ENCODE measurements around the gene EFCC1.

The EFCC1 gene, protein sequence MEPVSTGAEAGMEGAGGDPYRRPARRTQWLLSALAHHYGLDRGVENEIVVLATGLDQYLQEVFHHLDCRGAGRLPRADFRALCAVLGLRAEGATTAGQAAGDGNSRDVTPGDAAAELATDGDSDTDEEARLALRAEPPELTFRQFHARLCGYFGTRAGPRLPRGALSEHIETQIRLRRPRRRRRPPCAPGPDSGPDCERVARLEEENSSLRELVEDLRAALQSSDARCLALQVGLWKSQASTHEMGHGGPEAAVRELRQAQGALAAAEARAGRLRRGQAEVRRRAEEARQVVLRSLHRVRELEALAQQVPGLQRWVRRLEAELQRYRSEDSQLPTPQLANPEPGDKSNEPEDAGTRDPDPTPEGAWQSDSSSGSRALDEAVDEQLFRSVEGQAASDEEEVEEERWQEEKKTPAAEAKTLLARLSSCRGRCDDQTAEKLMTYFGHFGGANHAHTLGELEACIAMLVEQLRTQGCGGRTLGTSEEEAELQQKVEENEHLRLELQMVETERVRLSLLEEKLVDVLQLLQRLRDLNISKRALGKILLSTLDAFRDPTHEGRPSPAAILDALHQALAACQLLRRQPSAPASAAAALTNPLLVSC

GRCh38 chr3:129001101-129001805 is at the start of gene EFCC1:
Gene EFCC1 (plus strand): TSS chr3:129001304. CDS start chr3:129001629, 325 bp downstream.
- Histone ChIP-seq H3K27me3 (ENCODE audit: insufficient read depth, low read length) (no peaks in the 10 kb centered on the region), H2AFZ (ENCODE audit: low read depth, low read length) (peak within 1 kb of the TSS; percentile 69), H3K36me3 (ENCODE audit: insufficient read depth, low read length) (peaks cover 16% of the 10 kb centered on the region), H3K9me3 (ENCODE audit: low read length) (no peaks in the 10 kb centered on the region), H3K4me1 (ENCODE audit: insufficient read depth, low read length) (peaks cover 61% of the 10 kb centered on the region), H3K4me3 (ENCODE audit: low read length) (peak within 1 kb of the TSS; percentile 89)

- no peaks in the 10 kb centered on the region for H3K27me3 ChIP-seq (ENCODE audit: insufficient read depth, low read length)
- H3K4me1 ChIP-seq (ENCODE audit: insufficient read depth, low read length), result no peaks in the 10 kb centered on the region
- H3K9me3 ChIP-seq (ENCODE audit: low read length), result peaks cover 8% of the 10 kb centered on the region
- H2AFZ ChIP-seq (ENCODE audit: low read depth, low read length), result no peak overlapping the region
- H3K36me3 ChIP-seq (ENCODE audit: insufficient read depth, low read length), result no peaks in the 10 kb centered on the region
- H3K4me3 ChIP-seq (ENCODE audit: low read length), result no peak overlapping the region
Observed at GRCh38 chr3:128956440-128956839, 44.7 kb upstream of the EFCC1 start.

DNA sequence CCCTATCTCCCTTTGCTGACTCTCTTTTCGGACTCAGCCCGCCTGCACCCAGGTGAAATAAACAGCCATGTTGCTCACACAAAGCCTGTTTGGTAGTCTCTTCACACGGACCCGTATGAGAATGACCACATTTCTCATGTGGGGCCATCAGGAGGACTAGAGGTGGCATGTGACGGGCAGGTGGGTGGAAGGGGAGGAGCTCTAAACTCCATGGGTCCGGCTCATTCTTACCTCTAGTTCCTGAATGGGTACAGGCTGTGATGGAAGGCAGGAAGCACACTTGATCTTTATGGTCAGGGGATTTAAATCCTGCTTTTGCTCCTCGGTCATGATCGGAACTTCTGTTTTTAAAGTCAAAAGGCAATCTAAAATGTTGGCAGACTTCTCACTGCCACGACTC is 35.8 kb upstream of the EFCC1 start:
- Histone ChIP-seq H3K4me3 (ENCODE audit: low read length) (no peak overlapping the region), H3K4me1 (ENCODE audit: insufficient read depth, low read length) (no peaks in the 10 kb centered on the region), H3K36me3 (ENCODE audit: insufficient read depth, low read length) (peaks cover 4% of the 10 kb centered on the region), H3K27me3 (ENCODE audit: insufficient read depth, low read length) (no peaks in the 10 kb centered on the region), H2AFZ (ENCODE audit: low read depth, low read length) (no peak overlapping the region), H3K9me3 (ENCODE audit: low read length) (no peaks in the 10 kb centered on the region)

GRCh38 chr3:128965818-128966217 is 35.3 kb upstream of the EFCC1 start:
- H3K4me1 ChIP-seq (ENCODE audit: insufficient read depth, low read length), result no peaks in the 10 kb centered on the region

DNA sequence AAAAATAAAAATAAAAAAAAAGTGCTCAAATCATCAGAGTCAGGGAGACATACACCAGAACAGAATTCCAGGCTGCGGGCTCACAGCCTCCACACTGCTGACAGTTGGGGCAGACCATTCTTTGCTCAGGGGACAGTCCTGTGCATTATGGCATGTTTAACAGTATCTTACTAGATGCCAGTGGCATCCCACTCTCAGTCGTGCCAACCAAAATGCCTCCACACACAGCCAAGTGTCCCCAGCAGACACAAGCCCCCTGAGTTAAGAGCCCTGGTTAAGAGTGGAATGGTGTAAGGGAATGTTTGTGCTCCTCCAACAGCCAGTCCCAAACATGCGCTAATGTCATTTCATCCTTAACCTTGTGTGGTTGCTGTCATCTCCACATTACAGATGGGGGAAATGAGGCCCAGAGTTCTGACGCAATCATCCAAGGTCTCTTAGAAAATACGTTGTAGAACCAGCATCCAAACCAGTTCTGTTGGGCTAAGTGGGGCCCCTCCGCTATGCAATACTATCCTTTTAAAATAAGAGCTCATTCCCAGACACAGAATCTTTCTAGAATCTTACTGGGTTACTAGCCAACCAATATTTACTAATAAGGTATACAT is 33.3 kb upstream of the EFCC1 start:
- H3K4me1 ChIP-seq (ENCODE audit: insufficient read depth, low read length), result no peaks in the 10 kb centered on the region
- no peaks in the 10 kb centered on the region for H3K27me3 ChIP-seq (ENCODE audit: insufficient read depth, low read length)
- peaks cover 11% of the 10 kb centered on the region for H3K36me3 ChIP-seq (ENCODE audit: insufficient read depth, low read length)
- H3K9me3 ChIP-seq (ENCODE audit: low read length), result no peaks in the 10 kb centered on the region
- no peak overlapping the region for H2AFZ ChIP-seq (ENCODE audit: low read depth, low read length)
- H3K4me3 ChIP-seq (ENCODE audit: low read length), result no peak overlapping the region

More at GRCh38 chr3:128965818-128966217, 35.3 kb upstream of the EFCC1 start:
- no peak overlapping the region for H2AFZ ChIP-seq (ENCODE audit: low read depth, low read length)
- no peaks in the 10 kb centered on the region for H3K9me3 ChIP-seq (ENCODE audit: low read length)
- peaks cover 6% of the 10 kb centered on the region for H3K36me3 ChIP-seq (ENCODE audit: insufficient read depth, low read length)
- no peak overlapping the region for H3K4me3 ChIP-seq (ENCODE audit: low read length)
- no peaks in the 10 kb centered on the region for H3K27me3 ChIP-seq (ENCODE audit: insufficient read depth, low read length)

DNA sequence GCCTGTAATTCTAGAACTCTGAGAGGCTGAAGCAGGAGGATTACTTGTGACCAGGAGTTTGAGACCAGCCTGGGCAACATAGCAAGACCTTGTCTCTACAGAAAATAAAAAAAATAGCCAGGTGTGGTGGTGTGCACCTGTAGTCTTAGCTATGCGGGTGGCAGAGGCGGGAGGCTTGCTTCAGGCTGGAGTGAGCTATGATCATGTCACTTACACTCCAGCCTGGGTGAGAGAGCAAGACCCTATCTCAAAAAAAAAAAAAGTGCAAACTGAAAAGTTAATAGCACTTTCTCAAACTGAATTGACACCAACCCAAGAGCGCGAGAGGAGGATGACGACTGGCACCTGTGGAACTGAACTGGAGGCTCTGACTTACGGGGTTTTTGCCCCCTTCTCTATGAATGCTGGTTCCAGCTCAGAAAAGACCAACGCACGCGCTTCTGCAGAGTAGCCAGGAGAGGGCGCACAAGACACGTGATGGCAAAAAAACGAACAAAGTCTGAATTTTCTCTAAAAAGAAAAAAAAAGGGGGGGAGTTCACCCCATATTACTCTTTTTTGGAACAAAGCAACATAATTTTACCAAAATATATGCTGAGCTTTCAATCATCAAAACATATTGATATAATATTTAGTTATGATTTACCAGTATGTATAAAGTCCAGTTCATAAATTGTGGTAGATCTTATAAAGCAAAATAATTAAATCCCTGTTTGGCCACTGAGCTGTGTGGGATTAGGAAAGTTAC is 30.9 kb upstream of the EFCC1 start:
- H3K4me1 ChIP-seq (ENCODE audit: insufficient read depth, low read length), result no peaks in the 10 kb centered on the region
- H3K36me3 ChIP-seq (ENCODE audit: insufficient read depth, low read length), result peaks cover 17% of the 10 kb centered on the region
- no peaks in the 10 kb centered on the region for H3K9me3 ChIP-seq (ENCODE audit: low read length)
- no peak overlapping the region for H2AFZ ChIP-seq (ENCODE audit: low read depth, low read length)
- no peaks in the 10 kb centered on the region for H3K27me3 ChIP-seq (ENCODE audit: insufficient read depth, low read length)
- no peak overlapping the region for H3K4me3 ChIP-seq (ENCODE audit: low read length)

- no peaks in the 10 kb centered on the region for H3K27me3 ChIP-seq (ENCODE audit: insufficient read depth, low read length)
- peaks cover 20% of the 10 kb centered on the region for H3K36me3 ChIP-seq (ENCODE audit: insufficient read depth, low read length)
Observed at GRCh38 chr3:128970740-128971047, 30.4 kb upstream of the EFCC1 start.

GRCh38 chr3:128971421-128972100 is 29.5 kb upstream of the EFCC1 start:
- no peaks in the 10 kb centered on the region for H3K4me1 ChIP-seq (ENCODE audit: insufficient read depth, low read length)
- peaks cover 21% of the 10 kb centered on the region for H3K36me3 ChIP-seq (ENCODE audit: insufficient read depth, low read length)
- no peak overlapping the region for H3K4me3 ChIP-seq (ENCODE audit: low read length)
- H2AFZ ChIP-seq (ENCODE audit: low read depth, low read length), result no peak overlapping the region
- no peaks in the 10 kb centered on the region for H3K27me3 ChIP-seq (ENCODE audit: insufficient read depth, low read length)
- H3K9me3 ChIP-seq (ENCODE audit: low read length), result no peaks in the 10 kb centered on the region

More at GRCh38 chr3:128970740-128971047, 30.4 kb upstream of the EFCC1 start:
- Histone ChIP-seq H3K4me1 (ENCODE audit: insufficient read depth, low read length) (no peaks in the 10 kb centered on the region), H3K4me3 (ENCODE audit: low read length) (no peak overlapping the region), H3K9me3 (ENCODE audit: low read length) (no peaks in the 10 kb centered on the region), H2AFZ (ENCODE audit: low read depth, low read length) (no peak overlapping the region)

DNA sequence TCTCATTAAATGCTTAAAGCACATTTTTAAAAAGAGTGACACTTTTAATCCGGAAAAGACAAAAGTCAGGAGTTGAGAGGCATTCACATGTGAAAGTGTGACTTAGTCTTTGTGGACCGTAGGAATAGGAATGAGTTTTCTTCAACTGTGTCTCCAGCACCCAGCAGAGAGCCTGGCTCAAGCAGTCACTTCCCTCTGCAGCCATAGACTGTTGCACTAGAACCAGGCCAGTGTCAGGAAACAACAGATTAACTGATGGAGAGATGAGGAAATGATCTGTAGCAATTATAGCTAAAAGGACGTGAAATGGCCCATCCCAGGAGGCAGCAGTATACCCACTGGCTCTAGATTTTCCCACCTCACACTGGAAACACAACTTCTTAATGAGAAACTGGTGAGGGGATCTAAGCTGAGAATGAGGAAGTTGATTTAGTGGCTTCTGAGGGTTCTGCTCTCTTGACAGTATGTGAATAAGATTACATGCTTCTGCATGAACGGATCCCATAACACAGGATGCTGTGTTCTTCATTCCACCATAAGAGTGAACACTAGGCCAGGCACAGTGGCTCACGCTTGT is 27.0 kb upstream of the EFCC1 start:
- no peaks in the 10 kb centered on the region for H3K9me3 ChIP-seq (ENCODE audit: low read length)
- H3K27me3 ChIP-seq (ENCODE audit: insufficient read depth, low read length), result no peaks in the 10 kb centered on the region
- H3K4me1 ChIP-seq (ENCODE audit: insufficient read depth, low read length), result no peaks in the 10 kb centered on the region
- no peak overlapping the region for H2AFZ ChIP-seq (ENCODE audit: low read depth, low read length)
- H3K36me3 ChIP-seq (ENCODE audit: insufficient read depth, low read length), result peaks cover 19% of the 10 kb centered on the region
- H3K4me3 ChIP-seq (ENCODE audit: low read length), result no peak overlapping the region

DNA sequence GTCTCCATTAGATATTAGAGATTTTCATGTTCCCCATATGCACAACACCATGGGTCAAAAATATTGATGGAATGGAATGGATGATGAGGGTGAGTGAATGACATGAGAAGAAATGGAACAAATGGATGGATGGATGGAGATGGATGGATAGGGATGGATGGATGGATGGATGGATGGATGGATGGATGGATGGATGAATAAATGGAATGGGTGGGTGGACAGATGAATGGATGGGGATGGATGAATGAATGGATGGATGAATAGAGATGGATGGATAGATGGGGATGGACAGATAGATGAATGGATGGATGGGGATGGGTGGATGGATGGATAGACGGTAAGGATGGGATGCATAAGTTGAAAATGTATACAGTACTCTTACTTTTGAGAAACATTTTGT is 25.8 kb upstream of the EFCC1 start:
- peaks cover 19% of the 10 kb centered on the region for H3K36me3 ChIP-seq (ENCODE audit: insufficient read depth, low read length)
- H2AFZ ChIP-seq (ENCODE audit: low read depth, low read length), result no peak overlapping the region
- no peaks in the 10 kb centered on the region for H3K4me1 ChIP-seq (ENCODE audit: insufficient read depth, low read length)
- H3K9me3 ChIP-seq (ENCODE audit: low read length), result no peaks in the 10 kb centered on the region
- no peaks in the 10 kb centered on the region for H3K27me3 ChIP-seq (ENCODE audit: insufficient read depth, low read length)
- H3K4me3 ChIP-seq (ENCODE audit: low read length), result no peak overlapping the region

DNA sequence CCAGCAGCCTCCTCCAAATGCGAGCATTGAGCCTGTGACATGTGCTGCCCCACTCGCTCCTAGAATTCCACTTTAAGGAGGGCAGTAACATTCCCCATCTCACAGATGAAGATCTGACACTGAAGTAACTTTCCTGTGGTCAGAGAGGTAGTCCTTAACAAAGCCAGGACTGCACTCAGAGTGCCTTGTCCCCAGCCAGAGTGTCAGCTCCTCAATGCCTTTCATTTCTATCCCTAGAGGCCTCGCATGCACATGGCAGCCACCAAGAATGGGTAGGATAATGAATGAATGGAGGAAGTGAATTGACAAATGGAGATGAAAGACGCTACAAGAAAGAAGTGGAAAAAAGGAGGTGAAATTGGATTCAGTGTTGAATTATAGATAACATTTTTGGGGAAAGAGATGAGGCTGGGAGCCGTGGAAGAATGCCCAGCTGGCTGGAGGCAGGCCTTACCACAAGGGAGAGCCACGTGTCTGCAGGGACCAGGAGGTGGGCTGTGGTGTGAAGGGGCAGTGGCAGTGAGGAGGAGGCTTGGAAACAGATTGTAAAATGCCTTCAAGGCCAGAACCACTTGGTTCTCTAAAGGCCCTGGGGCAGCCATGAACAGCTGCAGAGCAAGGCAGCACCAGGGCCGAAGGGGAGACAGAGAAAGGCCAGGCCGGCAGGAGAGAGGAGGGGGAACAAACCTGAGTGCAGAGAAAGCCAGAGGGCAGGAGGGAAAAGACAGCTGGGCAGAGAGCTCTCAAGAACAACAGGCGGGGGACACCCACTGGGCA is 17.6 kb upstream of the EFCC1 start:
- no peak overlapping the region for H2AFZ ChIP-seq (ENCODE audit: low read depth, low read length)
- H3K27me3 ChIP-seq (ENCODE audit: insufficient read depth, low read length), result no peaks in the 10 kb centered on the region
- H3K4me1 ChIP-seq (ENCODE audit: insufficient read depth, low read length), result no peaks in the 10 kb centered on the region
- H3K4me3 ChIP-seq (ENCODE audit: low read length), result no peak overlapping the region
- peaks cover 2% of the 10 kb centered on the region for H3K36me3 ChIP-seq (ENCODE audit: insufficient read depth, low read length)
- H3K9me3 ChIP-seq (ENCODE audit: low read length), result no peaks in the 10 kb centered on the region
